ENCODE results near the gene FECH.

FECH gene

GRCh38 chr18:57579934-57580333 is 6.6 kb downstream of the FECH start:
- no peak for DNase-seq

GRCh38 chr18:57576316-57576715 is 10.2 kb downstream of the FECH start:
- no peak for DNase-seq

- DNase-seq, result no peak
Observed at GRCh38 chr18:57575542-57575941, 11.0 kb downstream of the FECH start.

- no peak for DNase-seq
Observed at GRCh38 chr18:57574866-57575265, 11.6 kb downstream of the FECH start.

- DNase-seq, result no peak
Observed at GRCh38 chr18:57570162-57570561, 16.3 kb downstream of the FECH start.

- no peak for DNase-seq
Observed at GRCh38 chr18:57569133-57569532, 17.4 kb downstream of the FECH start.

- DNase-seq, result peak; percentile 49
Observed at GRCh38 chr18:57561728-57562423, 24.6 kb downstream of the FECH start.

GRCh38 chr18:57561261-57561660 is 25.2 kb downstream of the FECH start:
- no peak for DNase-seq

GRCh38 chr18:57559314-57559713 is 27.2 kb downstream of the FECH start:
- no peak for DNase-seq

GRCh38 chr18:57555134-57555533 is 31.4 kb downstream of the FECH start:
- DNase-seq, result no peak

- no peak for DNase-seq
Observed at GRCh38 chr18:57550510-57550909, 36.0 kb downstream of the FECH start.

GRCh38 chr18:57547260-57547659 is 39.2 kb downstream of the FECH start:
- no peak for DNase-seq

- DNase-seq, result no peak
Observed at GRCh38 chr18:57544936-57545660, 41.4 kb downstream of the FECH start.

- DNase-seq, result no peak
Observed at GRCh38 chr18:57543560-57543959, 42.9 kb downstream of the FECH start.

GRCh38 chr18:57542812-57543427 is 43.6 kb downstream of the FECH start:
- peak; percentile 36 for DNase-seq

GRCh38 chr18:57542126-57542525 is 44.4 kb downstream of the FECH start:
- peak; percentile 53 for DNase-seq

- DNase-seq, result no peak
Observed at GRCh38 chr18:57539702-57540101, 46.8 kb downstream of the FECH start.

GRCh38 chr18:57538614-57539013 is 47.9 kb downstream of the FECH start:
- DNase-seq, result no peak

- DNase-seq, result no peak
Observed at GRCh38 chr18:57534511-57534909, 52.0 kb downstream of the FECH start.

GRCh38 chr18:57533868-57534510 is 52.5 kb downstream of the FECH start:
- no peak for DNase-seq

GRCh38 chr18:57533006-57533867 is 53.3 kb downstream of the FECH start:
- DNase-seq, result peak; percentile 7

- DNase-seq, result no peak
Observed at GRCh38 chr18:57529151-57529550, 57.4 kb downstream of the FECH start.

All from EL (cell line).